Panc1 (cell line): ENCODE data around the gene LHB.

Source experiments
- CTCF ChIP-seq: fragments of 450-650 bp; IDR thresholded peaks from 2 replicates; pipeline ENCODE4 v1.5.1; 2017; ENCODE audit warnings: mild to moderate bottlenecking
- POLR2AphosphoS5 ChIP-seq: IDR thresholded peaks from 2 replicates; pipeline ENCODE4 v1.6.1; 2012; ENCODE audit warnings: mild to moderate bottlenecking, low read depth, low read length, moderate library complexity
- REST ChIP-seq, 2 experiments: IDR thresholded peaks; 2 replicates each; pipeline ENCODE4 v1.6.1; 2011 to 2012; ENCODE audit warnings: low read depth in 2 of 2, control low read depth in 1 of 2, low read length in 1 of 2, mild to moderate bottlenecking in 1 of 2, moderate library complexity in 1 of 2; ENCODE audit not compliant: insufficient read depth in 1 of 2
- SIN3A ChIP-seq: IDR thresholded peaks from 2 replicates; pipeline ENCODE4 v1.6.1; 2012; ENCODE audit warnings: low read depth, mild to moderate bottlenecking, low read length, moderate library complexity, borderline replicate concordance; ENCODE audit not compliant: insufficient read depth
- TCF7L2 ChIP-seq: IDR thresholded peaks from 2 replicates; pipeline ENCODE4 v1.6.1; 2011; ENCODE audit warnings: mild to moderate bottlenecking, low read depth, low read length, inconsistent platforms

GRCh38 chr19:48986211-48986610, 30.7 kb downstream of the LHB start:
- TF ChIP-seq CTCF (no peak), REST (IDR thresholded peaks at IDR 0.05; ENCODE audit: insufficient read depth in 1 of 2, low read depth in 2 of 2, low read length in 1 of 2) (no peak), TCF7L2 (no peak), POLR2AphosphoS5 (no peak), SIN3A (no peak)
